ENCODE data around the gene CTSO. TPM values are rescaled to one million over a fixed set of nuclear protein-coding genes. Genes with fewer than 3 reads are reported as not detected.

CTSO gene
- total and polyA plus RNA-seq, 2 of the 8 experiments (the other 6 are each of a cell fraction or from before 2014, with no cell fraction given), result 0.39 to 0.41 TPM

DNA sequence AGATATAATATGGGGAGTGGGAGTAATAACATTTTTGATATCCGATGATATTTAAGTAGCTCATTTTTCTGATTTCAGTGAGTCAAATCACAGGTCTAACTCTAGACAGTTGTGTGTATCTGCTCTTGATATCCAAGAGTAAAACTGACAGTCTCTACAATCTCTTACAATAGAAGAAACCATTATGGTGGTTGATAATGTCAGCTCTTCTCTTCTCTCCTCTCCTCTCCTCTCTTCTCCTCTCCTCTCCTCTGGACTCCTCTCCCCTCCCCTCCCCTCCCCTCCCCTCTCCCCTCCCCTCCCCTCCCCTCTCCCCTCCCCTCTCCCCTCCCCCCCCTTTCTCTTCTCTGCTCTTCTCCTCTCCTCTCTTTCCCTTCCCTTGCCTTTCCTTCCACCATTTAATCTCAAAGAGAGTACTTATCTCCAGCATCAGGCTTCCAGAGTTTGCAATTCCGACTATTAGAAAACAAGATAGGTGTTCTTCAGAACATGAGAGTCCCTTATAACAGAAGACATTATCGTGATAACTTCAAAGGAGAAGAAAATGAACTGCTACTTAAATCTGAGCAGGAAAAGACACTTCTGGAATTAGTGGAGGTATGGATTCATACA lies 43.9 kb downstream of the CTSO start:
- H2BK120ac ChIP-seq (replicated peaks; ENCODE audit: low read depth, low read length), result no peak overlapping the region
- H2BK12ac ChIP-seq (ENCODE audit: low read depth, low read length), result no peak overlapping the region
- ChIA-PET POLR2A (ENCODE audit: partially characterized antibody) (no interaction called here), CTCF (ENCODE audit: partially characterized antibody) (no interaction called here)
- H3K27ac ChIP-seq (ENCODE audit: low read depth, low read length), result no peak overlapping the region
- H3K79me2 ChIP-seq (ENCODE audit: control insufficient read depth in 1 of 2, insufficient read depth in 2 of 2, low read length in 2 of 2), result no peaks in the 10 kb centered on the region
- no peaks in the 10 kb centered on the region for H3K23me2 ChIP-seq (ENCODE audit: low read depth, low read length)
- no peak overlapping the region for H3K14ac ChIP-seq (ENCODE audit: insufficient read length)
- H3K36me3 ChIP-seq (ENCODE audit: control insufficient read depth in 2 of 4, insufficient read depth in 4 of 4, low read length in 3 of 4), result no peaks in the 10 kb centered on the region
- no peak overlapping the region for H3K4ac ChIP-seq (replicated peaks; ENCODE audit: insufficient read length, low read depth, low read length)
- no peaks in the 10 kb centered on the region for H3K27me3 ChIP-seq (replicated peaks in 1 of 4; ENCODE audit: control insufficient read depth in 3 of 4, extremely low read depth in 1 of 4, insufficient read depth in 3 of 4, low read length in 3 of 4)
- DNase-seq (ENCODE audit: low read depth in 1 of 2, low spot score in 2 of 2) (no peak), FAIRE-seq (no peak)
- H3K56ac ChIP-seq (replicated peaks; ENCODE audit: insufficient read length, low read depth, low read length), result no peak overlapping the region
- no peak overlapping the region for H2BK15ac ChIP-seq (ENCODE audit: low read length)
- no peak overlapping the region for H2BK5ac ChIP-seq (ENCODE audit: low read depth, low read length)
- H3K9me3 ChIP-seq (ENCODE audit: insufficient read depth in 2 of 2, low read depth in 1 of 2, low read length in 1 of 2), result no peaks in the 10 kb centered on the region
- H3K4me1 ChIP-seq (replicated peaks in 1 of 4; ENCODE audit: control insufficient read depth in 3 of 4, insufficient read depth in 4 of 4, low read length in 3 of 4), result no peaks in the 10 kb centered on the region
- no peak overlapping the region for H2AK5ac ChIP-seq (ENCODE audit: low read depth, low read length)
- H4K8ac ChIP-seq (ENCODE audit: extremely low read depth, insufficient read depth, low read length), result no peak overlapping the region
- H4K91ac ChIP-seq (replicated peaks; ENCODE audit: insufficient read length, low read length), result no peak overlapping the region
- H4K20me1 ChIP-seq (replicated peaks in 1 of 2; ENCODE audit: control insufficient read depth in 1 of 2, insufficient read depth in 2 of 2, low read length in 2 of 2), result no peaks in the 10 kb centered on the region
- no peak overlapping the region for H3K4me2 ChIP-seq (ENCODE audit: insufficient read depth in 1 of 2, low read depth in 2 of 2, low read length in 2 of 2)
- H2AFZ ChIP-seq (ENCODE audit: low read length), result no peak overlapping the region
- H3K18ac ChIP-seq (ENCODE audit: extremely low read depth, low read length), result no peak overlapping the region
- no peak overlapping the region for H4K5ac ChIP-seq (ENCODE audit: insufficient read length, low read depth, low read length)
- H2BK20ac ChIP-seq (ENCODE audit: low read length), result no peak overlapping the region
- H3K9ac ChIP-seq (replicated peaks in 1 of 4; ENCODE audit: extremely low read depth in 1 of 4, low read depth in 3 of 4, low read length in 3 of 4), result no peak overlapping the region
- no peak overlapping the region for H3K23ac ChIP-seq (ENCODE audit: insufficient read length)
- no peak overlapping the region for H3K4me3 ChIP-seq (ENCODE audit: extremely low read depth in 1 of 4, insufficient read depth in 2 of 4, low read depth in 3 of 4, low read length in 4 of 4)
- 98% methylated on average over 3 of the region's 3 CpGs; no CpG with 5 or more reads in 1 of the 2 experiments for WGBS, 2 experiments (ENCODE audit: extremely low coverage in 1 of 2, insufficient coverage in 1 of 2, insufficient read length in 1 of 2, insufficient replicate concordance in 2 of 2, low coverage in 1 of 2, low lambda C conversion rate in 2 of 2, missing lambda C conversion rate in 1 of 2)
- no peaks in the 10 kb centered on the region for H3K79me1 ChIP-seq (ENCODE audit: low read depth, low read length)
- TF ChIP-seq GABPA (IDR thresholded peaks at IDR 0.05; ENCODE audit: borderline replicate concordance, insufficient read depth, low read length) (no peak), HDAC2 (IDR thresholded peaks at IDR 0.05; ENCODE audit: borderline replicate concordance in 1 of 2, low read depth in 2 of 2, low read length in 2 of 2) (no peak), POLR2AphosphoS5 (IDR thresholded peaks at IDR 0.05; ENCODE audit: low read depth, low read length) (no peak), POLR2A (IDR thresholded peaks at IDR 0.05; ENCODE audit: control extremely low read depth in 1 of 2, low read depth in 2 of 2, low read length in 2 of 2) (no peak), CEBPB (IDR thresholded peaks at IDR 0.05; ENCODE audit: low read depth, low read length) (no peak)
